Neural cell (in vitro differentiated cells): ENCODE results near the gene MRPL1. TPM values are rescaled to one million over a fixed set of nuclear protein-coding genes. Genes with fewer than 3 reads are reported as not detected.
"Not testable (repeated sequence)": the region's sequence is repeated elsewhere in the genome, so short reads cannot be mapped to it uniquely, and the experiment has no call there.

Experiments used
- H2AFZ ChIP-seq: fragments of 200-600, 300-800 bp; sonication (generic), shearing (Covaris generic); 2 replicates; pipeline ENCODE4 v1.6.0; 2014; ENCODE audit warnings: low read depth, mild to moderate bottlenecking, antibody characterized with exemption, low read length, moderate library complexity
- H3F3A ChIP-seq: fragments of 200-600 bp; shearing (Covaris generic); 2 replicates; pipeline ENCODE4 v1.6.1; 2016; ENCODE audit warnings: mild to moderate bottlenecking, moderate library complexity, mixed read lengths, antibody characterized with exemption, low read length; ENCODE audit not compliant: insufficient read depth, poor library complexity, severe bottlenecking
- H3K27ac ChIP-seq: fragments of 200-600, 300-800 bp; sonication (generic), shearing (Covaris generic); 2 replicates; pipeline ENCODE4 v1.5.1; 2014; ENCODE audit warnings: mild to moderate bottlenecking, low read length, moderate library complexity
- H3K27me3 ChIP-seq: fragments of 300-800, 200-600 bp; sonication (generic), shearing (Covaris generic); 2 replicates; pipeline ENCODE4 v1.6.0; 2014; ENCODE audit warnings: mild to moderate bottlenecking, low read depth, low read length, moderate library complexity; ENCODE audit not compliant: insufficient read depth
- H3K36me3 ChIP-seq: fragments of 300-800, 200-600 bp; sonication (generic), shearing (Covaris generic); 2 replicates; pipeline ENCODE4 v1.5.1; 2014; ENCODE audit warnings: mild to moderate bottlenecking, antibody characterized with exemption, low read length, moderate library complexity; ENCODE audit not compliant: insufficient read depth
- H3K4me2 ChIP-seq: fragments of 300-800, 200-600 bp; sonication (generic), shearing (Covaris generic); 2 replicates; pipeline ENCODE4 v1.6.0; 2014; ENCODE audit warnings: mild to moderate bottlenecking, low read length
- H3K4me3 ChIP-seq: fragments of 300-800, 200-600 bp; sonication (generic), shearing (Covaris generic); 2 replicates; pipeline ENCODE4 v1.5.1; 2014; ENCODE audit warnings: mild to moderate bottlenecking, low read length, moderate library complexity
- H3K79me2 ChIP-seq: fragments of 200-600 bp; shearing (Covaris generic); replicated peaks from 2 replicates; pipeline ENCODE4 v1.6.0; 2014; ENCODE audit warnings: mild to moderate bottlenecking, low read length, moderate library complexity; ENCODE audit not compliant: insufficient read depth
- H3K9ac ChIP-seq: fragments of 300-800, 200-600 bp; sonication (generic), shearing (Covaris generic); 2 replicates; pipeline ENCODE4 v1.6.1; 2016; ENCODE audit warnings: mild to moderate bottlenecking, low read length, mixed read lengths
- H3K9me2 ChIP-seq: fragments of 200-600 bp; shearing (Covaris generic); 2 replicates; pipeline ENCODE4 v1.6.1; 2016; ENCODE audit warnings: mild to moderate bottlenecking, low read length, mixed read lengths; ENCODE audit not compliant: insufficient read depth
- H3K9me3 ChIP-seq: fragments of 200-600, 300-800 bp; sonication (generic), shearing (Covaris generic); 2 replicates; pipeline ENCODE4 v1.6.1; 2016; ENCODE audit warnings: mild to moderate bottlenecking, mixed run types, low read length, moderate library complexity, mixed read lengths
- H4K20me1 ChIP-seq: fragments of 200-600 bp; shearing (Covaris generic); 2 replicates; pipeline ENCODE4 v1.6.1; 2016; ENCODE audit warnings: mild to moderate bottlenecking, mixed run types; ENCODE audit not compliant: insufficient read depth
- REST ChIP-seq: IDR thresholded peaks from 2 replicates; pipeline ENCODE4 v1.6.1; 2012; ENCODE audit warnings: borderline replicate concordance
- TAF1 ChIP-seq: IDR thresholded peaks from 2 replicates; pipeline ENCODE4 v1.6.1; 2012; ENCODE audit warnings: low read depth
- polyA plus RNA-seq: library from polyadenylated mRNA; depleted of rRNA; stranded (reverse); fragments of >200 nt; gene quantifications from 2 replicates; pipeline ENCODE4 v1.2.3, GENCODE V29; 2014
- TF ChIP-seq, protein P1 (sequence below): fragments of 450-650 bp; IDR thresholded peaks from 2 replicates; pipeline ENCODE4 v1.5.1; 2014; ENCODE audit warnings: antibody characterized with exemption, mild to moderate bottlenecking, moderate library complexity; ENCODE audit not compliant: poor library complexity, severe bottlenecking

Gene MRPL1
- polyA plus RNA-seq, 1 donor from 2014 or later: 41.9 TPM

- H3K9me3 ChIP-seq: no peaks in the 10 kb centered on the region
- no peaks in the 10 kb centered on the region for H3F3A ChIP-seq
- no peaks in the 10 kb centered on the region for H3K9me2 ChIP-seq
- H2AFZ ChIP-seq: no peak overlapping the region
- no peaks in the 10 kb centered on the region for H4K20me1 ChIP-seq
- TF ChIP-seq, protein P1, sequence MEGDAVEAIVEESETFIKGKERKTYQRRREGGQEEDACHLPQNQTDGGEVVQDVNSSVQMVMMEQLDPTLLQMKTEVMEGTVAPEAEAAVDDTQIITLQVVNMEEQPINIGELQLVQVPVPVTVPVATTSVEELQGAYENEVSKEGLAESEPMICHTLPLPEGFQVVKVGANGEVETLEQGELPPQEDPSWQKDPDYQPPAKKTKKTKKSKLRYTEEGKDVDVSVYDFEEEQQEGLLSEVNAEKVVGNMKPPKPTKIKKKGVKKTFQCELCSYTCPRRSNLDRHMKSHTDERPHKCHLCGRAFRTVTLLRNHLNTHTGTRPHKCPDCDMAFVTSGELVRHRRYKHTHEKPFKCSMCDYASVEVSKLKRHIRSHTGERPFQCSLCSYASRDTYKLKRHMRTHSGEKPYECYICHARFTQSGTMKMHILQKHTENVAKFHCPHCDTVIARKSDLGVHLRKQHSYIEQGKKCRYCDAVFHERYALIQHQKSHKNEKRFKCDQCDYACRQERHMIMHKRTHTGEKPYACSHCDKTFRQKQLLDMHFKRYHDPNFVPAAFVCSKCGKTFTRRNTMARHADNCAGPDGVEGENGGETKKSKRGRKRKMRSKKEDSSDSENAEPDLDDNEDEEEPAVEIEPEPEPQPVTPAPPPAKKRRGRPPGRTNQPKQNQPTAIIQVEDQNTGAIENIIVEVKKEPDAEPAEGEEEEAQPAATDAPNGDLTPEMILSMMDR: no peak
- no peak for TF ChIP-seq REST
- TF ChIP-seq TAF1: no peak
- H3K9ac ChIP-seq: no peak overlapping the region
- H3K79me2 ChIP-seq: no peaks in the 10 kb centered on the region
- no peak overlapping the region for H3K4me3 ChIP-seq
- H3K27ac ChIP-seq: no peak overlapping the region
- H3K36me3 ChIP-seq: no peaks in the 10 kb centered on the region
- no peak overlapping the region for H3K4me2 ChIP-seq
- no peaks in the 10 kb centered on the region for H3K27me3 ChIP-seq
Measured at GRCh38 chr4:77963004-77963403, 100.4 kb downstream of the MRPL1 start.

- H3K36me3 ChIP-seq, H3K9me3 ChIP-seq, H3K79me2 ChIP-seq, H2AFZ ChIP-seq, H3K27me3 ChIP-seq, H3K27ac ChIP-seq, H3K4me2 ChIP-seq, H3K4me3 ChIP-seq, H3F3A ChIP-seq, H3K9ac ChIP-seq, H3K9me2 ChIP-seq, H4K20me1 ChIP-seq: not testable (repeated sequence)
Measured at GRCh38 chr4:77973657-77974056, 111.0 kb downstream of the MRPL1 start.

DNA sequence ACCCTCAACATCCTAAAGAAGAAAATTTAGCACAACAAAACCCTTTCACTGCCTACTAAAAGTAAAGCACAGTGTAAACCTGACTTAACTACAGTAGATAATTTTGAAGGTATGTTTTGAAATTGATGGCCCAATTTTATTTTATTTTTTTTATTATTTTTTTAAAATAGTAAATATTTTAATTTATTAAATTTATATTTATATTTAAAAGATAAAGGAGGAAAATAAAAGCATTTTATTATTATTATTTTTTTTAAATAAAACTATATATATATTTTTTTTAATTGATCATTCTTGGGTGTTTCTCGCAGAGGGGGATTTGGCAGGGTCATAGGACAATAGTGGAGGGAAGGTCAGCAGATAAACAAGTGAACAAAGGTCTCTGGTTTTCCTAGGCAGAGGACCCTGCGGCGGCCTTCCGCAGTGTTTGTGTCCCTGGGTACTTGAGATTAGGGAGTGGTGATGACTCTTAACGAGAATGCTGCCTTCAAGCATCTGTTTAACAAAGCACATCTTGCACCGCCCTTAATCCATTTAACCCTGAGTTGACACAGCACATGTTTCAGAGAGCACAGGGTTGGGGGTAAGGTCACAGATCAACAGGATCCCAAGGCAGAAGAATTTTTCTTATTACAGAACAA lies 120.4 kb downstream of the MRPL1 start:
- H3K4me3 ChIP-seq, H3K79me2 ChIP-seq, H4K20me1 ChIP-seq, H3K9ac ChIP-seq, H3K9me2 ChIP-seq, H2AFZ ChIP-seq, H3K4me2 ChIP-seq, H3F3A ChIP-seq, H3K36me3 ChIP-seq, H3K27me3 ChIP-seq, H3K9me3 ChIP-seq, H3K27ac ChIP-seq: not testable (repeated sequence)

GRCh38 chr4:77983612-77984311 lies 121.1 kb downstream of the MRPL1 start:
- not testable (repeated sequence) for H3K27ac ChIP-seq, H3K9me2 ChIP-seq, H3K9ac ChIP-seq, H3K4me3 ChIP-seq, H3K9me3 ChIP-seq, H3K27me3 ChIP-seq, H3K36me3 ChIP-seq, H3F3A ChIP-seq, H4K20me1 ChIP-seq, H2AFZ ChIP-seq, H3K79me2 ChIP-seq, H3K4me2 ChIP-seq
